Lower leg skin (tissue), 3 donors: ENCODE results near the gene BAD.

Experiments
- CTCF ChIP-seq, 3 donors: fragments of 450-650 bp; IDR thresholded peaks; one replicate each; pipeline ENCODE4 v1.5.1; 2016; ENCODE audit warnings: antibody characterized with exemption in 3 of 3, mild to moderate bottlenecking in 3 of 3, moderate library complexity in 2 of 3
- POLR2A ChIP-seq, 2 donors: fragments of 450-650 bp; IDR thresholded peaks; one replicate each; pipeline ENCODE4 v1.6.1; 2016 to 2017; ENCODE audit warnings: antibody characterized with exemption in 2 of 2, mild to moderate bottlenecking in 1 of 2, moderate library complexity in 1 of 2

- TF ChIP-seq POLR2A (IDR thresholded peaks at IDR 0.05): no peak
- no peak for TF ChIP-seq CTCF (IDR thresholded peaks at IDR 0.05)
Observed at GRCh38 chr11:64223001-64223651, 61.3 kb downstream of the BAD start.
